GM19023 (cell line): ENCODE data around the gene ARF5.

Experiments used
- ATAC-seq: cut with Tn5 transposase; IDR thresholded peaks from one replicate; pipeline ENCODE4 v1.9.1; 2021; ENCODE audit warnings: mild to moderate bottlenecking, moderate library complexity; ENCODE audit not compliant: unreplicated experiment

Gene ARF5

GRCh38 chr7:127632276-127632910, 44.2 kb downstream of the ARF5 start:
- no peak for ATAC-seq

GRCh38 chr7:127635659-127636285, 47.6 kb downstream of the ARF5 start:
- no peak for ATAC-seq

GRCh38 chr7:127638197-127638596, 50.0 kb downstream of the ARF5 start:
- no peak for ATAC-seq
